RPMI7951 (cell line): ENCODE data around the gene SCAND1. TPM values are rescaled to one million over a fixed set of nuclear protein-coding genes. Genes with fewer than 3 reads are reported as not detected.

Experiments
- DNase-seq: peaks from one replicate; pipeline ENCODE4 v3.0.0-alpha.2; 2012; ENCODE audit warnings: low read depth
- total RNA-seq: library from RNA; depleted of rRNA; stranded (reverse); fragments of >200 nt; shearing (Covaris generic); gene quantifications from 2 replicates; pipeline ENCODE4 v1.2.3, GENCODE V29; 2014; rRNA removed

SCAND1 gene
- total RNA-seq, 1 experiment from 2014 or later = 123 TPM

GRCh38 chr20:35907017-35907701 lies 47.1 kb downstream of the SCAND1 start:
- no peak for DNase-seq

GRCh38 chr20:35904982-35905663 lies 49.2 kb downstream of the SCAND1 start:
- DNase-seq = no peak

- DNase-seq = no peak
Measured at GRCh38 chr20:35903843-35904242, 50.5 kb downstream of the SCAND1 start.

Other genes with a start within 250 kb of the SCAND1 start
- gene RBM39, start 212.2 kb downstream of the SCAND1 start, total RNA-seq = 269 and 327 TPM in 2 replicates
- 47.3 and 60.0 TPM in 2 replicates for gene PHF20, start 182.5 kb downstream of the SCAND1 start, total RNA-seq
- 6.8 and 18.8 TPM in 2 replicates for gene CNBD2, start 14.1 kb upstream of the SCAND1 start, total RNA-seq
- gene EPB41L1, start 200.2 kb upstream of the SCAND1 start, total RNA-seq = 5.6 and 8.8 TPM in 2 replicates